ENCODE results near the gene DMC1.

The DMC1 gene

DNA sequence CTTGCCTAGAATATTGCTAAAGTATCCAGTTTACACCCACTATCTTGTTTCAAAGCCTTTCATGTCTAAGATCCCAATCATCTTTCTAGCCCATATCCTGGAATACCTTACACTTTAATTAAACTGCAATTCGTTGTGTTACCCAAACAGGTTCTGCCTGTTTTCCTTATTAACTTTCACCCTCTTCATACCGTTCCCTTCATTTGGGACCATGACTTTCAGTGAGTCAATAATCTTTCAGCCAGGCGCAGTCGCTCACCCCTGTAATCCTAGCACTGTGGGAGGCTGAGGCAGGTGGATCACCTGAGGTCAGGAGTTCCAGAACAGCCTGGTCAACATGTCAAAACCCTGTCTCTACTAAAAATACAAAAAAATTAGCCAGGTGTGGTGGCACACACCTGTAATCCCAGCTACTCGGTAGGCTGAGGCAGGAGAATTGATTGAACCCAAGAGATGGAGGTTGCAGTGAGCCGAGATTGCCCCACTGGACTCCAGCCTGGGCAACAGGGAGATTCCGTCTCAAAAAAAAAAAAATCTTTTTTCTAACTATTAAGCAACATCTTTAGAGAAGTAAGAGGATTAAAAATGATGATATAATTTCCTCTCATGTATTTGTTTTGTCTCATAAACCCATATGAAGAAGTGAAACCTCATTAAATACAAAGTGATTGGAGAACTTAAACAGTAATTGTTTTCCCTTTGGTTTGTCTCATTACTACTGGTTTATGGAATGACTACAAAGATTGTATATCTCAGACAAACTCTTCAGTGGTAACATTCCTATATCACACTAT is 20.7 kb downstream of the DMC1 start:
- ChIA-PET POLR2A (no interaction called here), CTCF (no interaction called here)
- no peak for TF ChIP-seq CTCF (IDR thresholded peaks at IDR 0.05; ENCODE audit: control extremely low read depth, extremely low read depth, low read depth, missing control alignments)
- DNase-seq (ENCODE audit: extremely low spot score) = peak; percentile 21

DNA sequence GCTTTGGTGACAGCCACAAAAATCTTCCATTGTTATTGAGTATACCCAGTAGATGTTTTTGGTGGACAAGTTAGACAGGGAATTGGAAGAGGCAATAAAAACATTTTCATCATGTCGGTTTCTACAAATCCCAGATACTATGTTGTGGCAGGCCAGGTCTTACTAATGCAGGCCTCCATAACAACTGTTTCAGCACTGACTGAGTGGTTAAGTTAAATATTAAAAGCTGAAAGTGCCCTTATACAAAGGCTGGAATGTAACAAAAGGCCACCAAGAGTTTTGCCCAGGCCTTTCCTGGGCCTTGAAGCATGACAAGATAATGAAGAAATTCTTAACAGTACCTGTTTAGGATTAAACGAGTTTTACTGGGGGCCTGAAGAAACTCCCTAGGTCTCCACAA is 29.3 kb downstream of the DMC1 start:
- CTCF ChIA-PET = interaction anchor here (0.7 to 1.3 kb wide), 2 partner anchors 13 to 14 kb away, joined by 3 to 4 read pairs; no protein-coding TSS in a partner anchor
- no peak for DNase-seq (ENCODE audit: extremely low spot score)
- POLR2A ChIA-PET = no interaction called here
- no peak for TF ChIP-seq CTCF (IDR thresholded peaks at IDR 0.05; ENCODE audit: control extremely low read depth, extremely low read depth, low read depth, missing control alignments)

DNA sequence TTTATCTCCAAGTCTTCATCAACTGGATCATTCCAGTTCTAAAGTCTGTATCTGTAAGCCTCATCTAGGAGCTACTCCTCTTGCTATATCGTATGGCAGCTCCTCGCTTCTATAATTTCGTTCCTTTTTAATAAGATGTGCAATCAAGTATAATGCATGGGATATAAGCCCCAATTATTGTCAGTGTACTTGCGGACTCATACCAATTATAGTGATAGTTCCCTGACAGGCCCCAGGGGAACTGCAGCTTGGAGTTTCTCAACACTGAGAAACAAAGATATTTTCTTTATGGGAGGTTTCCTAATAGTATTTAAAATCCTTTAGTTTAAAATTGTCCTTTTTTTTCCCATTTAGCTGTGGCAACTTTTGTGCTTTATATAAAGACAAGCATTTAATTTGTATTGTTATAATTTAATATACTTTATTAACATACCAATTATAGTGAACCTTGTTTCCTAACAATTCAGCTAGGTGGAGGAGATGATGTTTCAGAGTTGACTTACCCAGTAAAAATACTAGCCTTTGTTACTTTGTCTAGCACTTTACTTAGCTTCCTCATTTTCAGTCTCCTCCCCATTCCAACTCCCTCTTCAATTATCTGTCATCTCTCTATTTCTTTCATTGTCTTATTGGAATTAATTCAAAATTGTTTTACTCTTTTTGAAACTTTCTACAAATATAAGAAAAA is 38.6 kb downstream of the DMC1 start:
- DNase-seq (ENCODE audit: extremely low spot score) = no peak
- CTCF ChIA-PET = interaction anchor here (0.8 to 1.0 kb wide), 2 partner anchors 9 to 19 kb away, joined by 3 read pairs; no protein-coding TSS in a partner anchor
- POLR2A ChIA-PET = no interaction called here
- no peak for TF ChIP-seq CTCF (IDR thresholded peaks at IDR 0.05; ENCODE audit: control extremely low read depth, extremely low read depth, low read depth, missing control alignments)

DNA sequence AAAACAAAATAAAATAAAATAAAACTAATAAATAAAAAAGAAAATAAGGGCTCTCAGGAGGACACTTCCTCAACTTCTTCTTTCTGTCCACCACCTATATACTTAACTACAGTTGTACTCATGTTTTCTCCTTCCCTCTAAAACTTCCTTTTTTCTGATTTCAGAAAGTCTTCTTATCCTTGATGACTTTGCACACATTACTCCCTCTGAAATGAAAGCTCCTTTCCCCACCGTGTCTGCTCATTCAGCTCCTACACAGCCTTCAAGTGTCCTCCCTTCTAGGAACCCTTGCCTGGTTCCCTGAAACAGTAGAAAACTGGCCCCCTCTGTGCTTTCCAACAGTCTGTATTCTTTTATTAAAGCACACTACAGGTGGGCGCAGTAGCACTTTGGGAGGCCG is 45.6 kb downstream of the DMC1 start:
- POLR2A ChIA-PET = no interaction called here

DNA sequence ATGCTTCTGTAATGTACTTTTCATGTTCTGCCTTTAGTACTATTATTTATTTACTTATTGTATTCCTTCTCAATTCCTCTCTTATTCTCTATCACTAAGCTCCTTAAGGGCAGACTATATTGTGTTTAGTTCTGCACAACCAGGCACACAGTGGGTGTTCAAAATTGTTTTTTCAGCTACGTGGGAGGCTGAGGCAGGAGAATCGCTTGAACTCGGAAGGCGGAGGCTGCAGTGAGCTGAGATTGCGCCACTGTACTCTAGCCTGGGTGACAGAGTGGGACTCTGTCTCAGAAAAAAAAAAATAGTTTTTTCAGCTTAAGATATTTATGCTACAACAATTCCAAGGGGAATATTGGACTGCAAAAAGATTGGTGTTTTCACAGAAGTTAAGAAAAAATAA is 46.5 kb downstream of the DMC1 start:
- no peak for TF ChIP-seq CTCF (IDR thresholded peaks at IDR 0.05; ENCODE audit: control extremely low read depth, extremely low read depth, low read depth, missing control alignments)
- ChIA-PET POLR2A (interaction anchor here (0.7 kb wide), 1 partner anchor 36 kb away, joined by 3 read pairs; no protein-coding TSS in a partner anchor), CTCF (interaction anchor here (1.4 to 3.3 kb wide), 3 partner anchors 12 to 660 kb away, joined by 3 to 16 read pairs (median 5); no protein-coding TSS in a partner anchor)
- no peak for DNase-seq (ENCODE audit: extremely low spot score)

More for the DNA sequence above, 45.6 kb downstream of the DMC1 start:
- no peak for DNase-seq (ENCODE audit: extremely low spot score)
- CTCF ChIA-PET = interaction anchor here (0.9 kb wide), 1 partner anchor 22 kb away, joined by 3 read pairs; no protein-coding TSS in a partner anchor
- TF ChIP-seq CTCF (IDR thresholded peaks at IDR 0.05; ENCODE audit: control extremely low read depth, extremely low read depth, low read depth, missing control alignments) = no peak

DNA sequence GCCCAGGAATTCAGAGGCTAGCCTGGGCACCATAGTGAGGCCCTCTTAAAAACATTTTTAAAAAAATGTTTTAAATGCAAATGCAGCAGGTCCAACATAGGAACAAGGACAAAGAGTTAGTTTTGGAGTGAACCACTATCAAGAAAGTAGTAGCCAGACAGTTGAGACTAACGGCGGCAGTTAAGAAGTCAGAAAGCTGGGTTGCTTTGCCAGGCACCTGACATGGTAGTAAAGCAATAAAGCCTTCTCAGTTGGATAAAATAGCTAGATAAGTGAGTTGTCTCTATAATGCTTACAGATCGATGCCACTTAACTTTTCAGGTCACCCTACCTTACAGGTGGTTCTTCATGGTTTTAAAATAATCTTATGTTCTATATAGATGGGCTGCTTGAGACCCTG is 47.0 kb downstream of the DMC1 start:
- POLR2A ChIA-PET = no interaction called here
- CTCF ChIA-PET = interaction anchor here (1.0 to 3.3 kb wide), 5 partner anchors 8 to 659 kb away, joined by 3 to 16 read pairs (median 4); no protein-coding TSS in a partner anchor
- TF ChIP-seq CTCF (IDR thresholded peaks at IDR 0.05; ENCODE audit: control extremely low read depth, extremely low read depth, low read depth, missing control alignments) = no peak
- DNase-seq (ENCODE audit: extremely low spot score) = no peak
